GM12878 (cell line): ENCODE results near the gene HS6ST3. TPM values are rescaled to one million over a fixed set of nuclear protein-coding genes. Genes with fewer than 3 reads are reported as not detected.

ENCODE experiments used
- ATAC-seq: fragments of 200-7000 bp; cut with Tn5 transposase; 3 replicates; pipeline ENCODE4 v1.9.1; 2020; ENCODE audit warnings: mild to moderate bottlenecking, moderate library complexity
- BruUV-seq: library from RNA; stranded (reverse); fragments of 400-500 nt; replicated peaks from 2 replicates; lab custom pipeline; 2021; lab: Mats Ljungman, UMichigan
- CTCF ChIA-PET: fragments of 300-600 bp; sonication (Branson Sonifier 250); formaldehyde crosslinking; extraction: SDS; loops from one replicate; lab custom pipeline; 2021; ENCODE audit warnings: inconsistent platforms; lab: Yijun Ruan, JAX
- POLR2A ChIA-PET: fragments of 350-600 bp; formaldehyde crosslinking; extraction: SDS; loops from one replicate; lab custom pipeline; 2021; ENCODE audit warnings: inconsistent platforms; lab: Charles Lee
- RAD21 ChIA-PET: fragments of 300-600 bp; sonication (Branson Sonifier 250); formaldehyde crosslinking; loops from one replicate; lab custom pipeline; 2023; ENCODE audit warnings: antibody characterized with exemption; ENCODE audit not compliant: unreplicated experiment; lab: Charles Lee
- SMC1A ChIA-PET: fragments of 300-600 bp; sonication (Branson Sonifier 250); formaldehyde crosslinking; loops from one replicate; lab custom pipeline; 2023; ENCODE audit not compliant: unreplicated experiment, uncharacterized antibody; lab: Charles Lee
- DNase-seq: peaks from one replicate; pipeline ENCODE4 v3.0.0-alpha.2; 2011; ENCODE audit warnings: low read depth, low spot score
- FAIRE-seq: peaks from 3 replicates; lab custom pipeline; 2011; peaks lifted over from hg19 to GRCh38; lab: Jason Lieb, UNC
- H2AFZ ChIP-seq: 2 replicates; pipeline ENCODE4 v1.6.0; 2011; ENCODE audit warnings: low read depth, low read length, control low read depth; ENCODE audit not compliant: control insufficient read depth
- H3K27ac ChIP-seq: 2 replicates; pipeline ENCODE4 v1.5.1; 2011; ENCODE audit warnings: control low read depth; ENCODE audit not compliant: control insufficient read depth, insufficient read depth
- H3K27me3 ChIP-seq, 2 experiments: replicated peaks in 1 of 2; 2 replicates each; pipeline versions ENCODE4 v1.6.0 to v1.6.1; 2011; ENCODE audit warnings: low read length in 1 of 2; ENCODE audit not compliant: control insufficient read depth in 2 of 2, insufficient read depth in 2 of 2
- H3K36me3 ChIP-seq, 2 experiments: 2 replicates each; pipeline ENCODE4 v1.5.1; 2011; ENCODE audit warnings: low read length in 1 of 2; ENCODE audit not compliant: control insufficient read depth in 2 of 2, insufficient read depth in 2 of 2
- H3K4me1 ChIP-seq: 2 replicates; pipeline ENCODE4 v1.6.1; 2011; ENCODE audit warnings: mild to moderate bottlenecking, low read length, moderate library complexity, mixed read lengths; ENCODE audit not compliant: control insufficient read depth, insufficient read depth
- H3K4me2 ChIP-seq: 2 replicates; pipeline ENCODE4 v1.6.0; 2011; ENCODE audit warnings: control low read depth; ENCODE audit not compliant: control insufficient read depth, insufficient read depth
- H3K4me3 ChIP-seq: fragments of 200-600 bp; sonication (generic); 2 replicates; pipeline ENCODE4 v1.5.1; 2016
- H3K79me2 ChIP-seq: 2 replicates; pipeline ENCODE4 v1.6.0; 2011; ENCODE audit warnings: low read length; ENCODE audit not compliant: control insufficient read depth, insufficient read depth
- H3K9ac ChIP-seq: 2 replicates; pipeline ENCODE4 v1.8.0; 2011; ENCODE audit warnings: low read length, control low read depth, mixed read lengths; ENCODE audit not compliant: control insufficient read depth, insufficient read depth
- H3K9me3 ChIP-seq: replicated peaks from 3 replicates; pipeline ENCODE4 v1.5.1; 2011; ENCODE audit warnings: mild to moderate bottlenecking, low read length; ENCODE audit not compliant: control insufficient read depth, insufficient read depth
- H4K20me1 ChIP-seq: 2 replicates; pipeline ENCODE4 v1.6.0; 2011; ENCODE audit not compliant: control insufficient read depth, insufficient read depth
- ASH2L ChIP-seq: fragments of 300-600, 200-600 bp; sonication (generic); IDR thresholded peaks from 2 replicates; pipeline ENCODE4 v1.6.1; 2017; ENCODE audit warnings: low read depth, mild to moderate bottlenecking, borderline replicate concordance
- BACH1 ChIP-seq: fragments of 450-650 bp; IDR thresholded peaks from 2 replicates; pipeline ENCODE4 v1.6.1; 2017; ENCODE audit warnings: mild to moderate bottlenecking, borderline replicate concordance
- GATAD2B ChIP-seq: fragments of 450-650 bp; conservative IDR thresholded peaks from 2 replicates; pipeline ENCODE4 v1.6.1; 2017; ENCODE audit warnings: low read depth, mild to moderate bottlenecking, moderate library complexity
- HDGF ChIP-seq: fragments of 450-650 bp; IDR thresholded peaks from 2 replicates; pipeline ENCODE4 v1.6.1; 2016; ENCODE audit warnings: antibody characterized with exemption
- MEF2B ChIP-seq: fragments of 450-650 bp; IDR thresholded peaks from 2 replicates; pipeline ENCODE4 v1.6.1; 2018; ENCODE audit warnings: mild to moderate bottlenecking, moderate library complexity; ENCODE audit not compliant: partially characterized antibody, poor library complexity, severe bottlenecking
- NR2F1 ChIP-seq: fragments of 450-650 bp; conservative IDR thresholded peaks from 2 replicates; pipeline ENCODE4 v1.6.1; 2017; ENCODE audit warnings: mild to moderate bottlenecking
- PML ChIP-seq: IDR thresholded peaks from 2 replicates; pipeline ENCODE4 v1.6.1; 2012; ENCODE audit warnings: low read length, inconsistent platforms
- POLR2A ChIP-seq: IDR thresholded peaks from 2 replicates; pipeline ENCODE4 v1.6.1; 2011; ENCODE audit warnings: low read depth, mild to moderate bottlenecking, low read length
- POLR2AphosphoS5 ChIP-seq: IDR thresholded peaks from 2 replicates; pipeline ENCODE4 v1.6.1; 2011; ENCODE audit warnings: mild to moderate bottlenecking, low read length, inconsistent platforms
- RBBP5 ChIP-seq: fragments of 200-600 bp; sonication (generic); conservative IDR thresholded peaks from 2 replicates; pipeline ENCODE4 v1.6.1; 2016
- RCOR1 ChIP-seq: conservative IDR thresholded peaks from 2 replicates; pipeline ENCODE4 v1.6.1; 2012; ENCODE audit warnings: low read depth, low read length, improper control_type of control experiment
- SREBF1 ChIP-seq: IDR thresholded peaks from 2 replicates; pipeline ENCODE4 v1.6.1; 2012; ENCODE audit warnings: mild to moderate bottlenecking, low read length
- ZNF24 ChIP-seq: fragments of 450-650 bp; IDR thresholded peaks from 2 replicates; pipeline ENCODE4 v1.6.1; 2017; ENCODE audit warnings: antibody characterized with exemption, mild to moderate bottlenecking
- ZNF384 ChIP-seq: IDR thresholded peaks from 2 replicates; pipeline ENCODE4 v1.6.1; 2012; ENCODE audit warnings: low read depth, mild to moderate bottlenecking, low read length, improper control_type of control experiment, borderline replicate concordance
- ZNF622 ChIP-seq: fragments of 450-650 bp; IDR thresholded peaks from 2 replicates; pipeline ENCODE4 v1.6.1; 2017; ENCODE audit warnings: mild to moderate bottlenecking, inconsistent platforms
- WGBS: methylation state at CpG from one replicate; pipeline ENCODE4 v1.1.6; 2016; ENCODE audit warnings: low lambda C conversion rate; ENCODE audit not compliant: insufficient replicate concordance, insufficient coverage; ENCODE audit errors: missing lambda C conversion rate; 5-methylcytosine and 5-hydroxymethylcytosine counted together
- in situ Hi-C: fragments of 300-500 bp; cut with MboI; formaldehyde crosslinking; loops from 9 replicates; pipeline ENCODE4 v1.14.3; 2018; ENCODE audit warnings: mixed read lengths
- intact Hi-C: fragments of 100-400 bp; cut with micrococcal nuclease; formaldehyde crosslinking; loops from one replicate; pipeline ENCODE4 v1.14.2; 2022; ENCODE audit not compliant: unreplicated experiment
- polyA plus RNA-seq, 11 experiments: library from polyadenylated mRNA; depleted of rRNA in 4 of 11; unstranded in 6 of 11; stranded (reverse) in 5 of 11; fragments of >200 nt; fragmentation: Nextera tagmentation in 4 of 11; fragmentation: Illumina TruSeq in 1 of 11; extraction: Ambion mirVana in 4 of 11; extraction: Trizol in 1 of 11; gene quantifications; 1 replicate in 1 of 11; 2 replicates in 10 of 11; pipeline versions ENCODE4 v1.2.1 to v1.2.3, GENCODE V29; 2011 to 2016; ENCODE audit warnings: inconsistent platforms in 2 of 11, missing spikeins in 2 of 11, low read depth in 1 of 11
- total RNA-seq, 4 experiments: library from RNA; depleted of rRNA in 3 of 4; stranded (reverse); fragments of >200 nt in 3 of 4; fragmentation: Illumina TruSeq in 1 of 4; extraction: Trizol in 1 of 4; gene quantifications; 2 replicates each; pipeline versions ENCODE4 v1.2.1 to v1.2.3, GENCODE V29; 2013 to 2021
- TF ChIP-seq, protein P1 (sequence below): fragments of 450-650 bp; IDR thresholded peaks from 2 replicates; pipeline ENCODE4 v1.6.1; 2017; ENCODE audit warnings: mild to moderate bottlenecking

The HS6ST3 gene
- total and polyA plus RNA-seq, 10 of the 15 experiments (the other 5 are each of a cell fraction or from before 2014, with no cell fraction given), result under 0.01 to 2.9 TPM; not detected in 8

DNA sequence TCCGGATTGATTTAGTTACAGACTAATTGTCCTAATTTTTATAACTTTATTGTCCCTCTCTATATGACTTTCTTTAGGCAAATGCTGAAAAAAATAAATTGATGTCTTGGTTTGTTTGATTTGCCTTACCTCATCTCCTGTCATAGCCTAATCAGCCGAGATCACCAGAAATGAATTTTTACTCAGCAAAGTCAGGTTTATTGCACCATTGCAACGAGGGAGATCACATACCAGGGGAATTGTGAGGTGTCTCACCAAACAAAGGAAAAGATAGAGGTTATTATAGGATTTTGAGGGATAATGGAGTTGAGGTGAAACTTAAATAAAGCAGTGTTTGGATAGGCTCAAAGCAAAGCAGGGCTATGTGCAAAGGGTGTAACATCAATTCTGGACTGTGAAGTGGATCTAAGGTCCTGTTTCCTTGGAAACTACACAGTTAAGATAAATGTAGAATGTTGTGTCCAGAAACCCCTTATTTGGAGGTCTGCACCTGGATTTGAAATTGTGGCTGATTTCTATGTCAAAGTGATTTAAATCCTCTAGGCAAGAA lies 531.8 kb downstream of the HS6ST3 start (continued):
- no peak for TF ChIP-seq ZNF24
- TF ChIP-seq ASH2L, result no peak
- no peak for TF ChIP-seq SREBF1
- no peak for TF ChIP-seq MEF2B
- no peak for TF ChIP-seq BACH1
- no peak for TF ChIP-seq PML

DNA sequence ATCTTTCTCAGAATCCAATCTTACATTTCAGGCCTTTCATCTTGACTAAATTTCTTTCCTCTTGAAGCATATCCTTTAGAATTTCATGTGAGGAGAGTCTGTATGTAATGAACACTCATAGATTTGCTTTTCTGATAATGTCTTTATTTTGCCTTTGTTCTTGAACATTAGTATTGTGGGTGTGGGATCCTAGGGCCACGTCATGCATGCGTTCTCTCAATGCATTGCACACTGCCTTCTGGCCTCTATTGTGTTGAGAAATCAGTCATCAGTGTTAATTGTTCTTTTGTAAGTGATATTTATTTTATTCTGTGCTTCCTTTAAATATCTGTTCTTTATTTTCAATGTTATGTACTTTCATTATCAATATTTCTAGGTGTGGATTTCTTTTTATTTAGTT lies 539.4 kb downstream of the HS6ST3 start:
- Histone ChIP-seq H3K9me3 (no peaks in the 10 kb centered on the region), H3K9ac (no peak overlapping the region), H3K27me3 (no peaks in the 10 kb centered on the region), H4K20me1 (no peaks in the 10 kb centered on the region), H3K4me3 (no peak overlapping the region), H3K79me2 (no peaks in the 10 kb centered on the region), H2AFZ (no peak overlapping the region), H3K36me3 (no peaks in the 10 kb centered on the region), H3K4me2 (no peak overlapping the region), H3K4me1 (no peaks in the 10 kb centered on the region), H3K27ac (no peak overlapping the region)
- FAIRE-seq (no peak), DNase-seq (no peak), ATAC-seq (no peak)
- TF ChIP-seq RBBP5 (no peak), ZNF622 (no peak), ZNF384 (no peak), ZNF24 (no peak), GATAD2B (no peak), NR2F1 (no peak), POLR2AphosphoS5 (no peak), HDGF (no peak), RCOR1 (no peak), POLR2A (no peak)
- TF ChIP-seq, protein P1, sequence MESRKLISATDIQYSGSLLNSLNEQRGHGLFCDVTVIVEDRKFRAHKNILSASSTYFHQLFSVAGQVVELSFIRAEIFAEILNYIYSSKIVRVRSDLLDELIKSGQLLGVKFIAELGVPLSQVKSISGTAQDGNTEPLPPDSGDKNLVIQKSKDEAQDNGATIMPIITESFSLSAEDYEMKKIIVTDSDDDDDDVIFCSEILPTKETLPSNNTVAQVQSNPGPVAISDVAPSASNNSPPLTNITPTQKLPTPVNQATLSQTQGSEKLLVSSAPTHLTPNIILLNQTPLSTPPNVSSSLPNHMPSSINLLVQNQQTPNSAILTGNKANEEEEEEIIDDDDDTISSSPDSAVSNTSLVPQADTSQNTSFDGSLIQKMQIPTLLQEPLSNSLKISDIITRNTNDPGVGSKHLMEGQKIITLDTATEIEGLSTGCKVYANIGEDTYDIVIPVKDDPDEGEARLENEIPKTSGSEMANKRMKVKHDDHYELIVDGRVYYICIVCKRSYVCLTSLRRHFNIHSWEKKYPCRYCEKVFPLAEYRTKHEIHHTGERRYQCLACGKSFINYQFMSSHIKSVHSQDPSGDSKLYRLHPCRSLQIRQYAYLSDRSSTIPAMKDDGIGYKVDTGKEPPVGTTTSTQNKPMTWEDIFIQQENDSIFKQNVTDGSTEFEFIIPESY, result no peak
- ChIA-PET RAD21 (no interaction called here), SMC1A (no interaction called here), CTCF (no interaction called here), POLR2A (no interaction called here)
- in situ Hi-C loops, result no loop called here
- BruUV-seq, result no TSS peak
- intact Hi-C loops, result no loop called here
- 4% methylated on average over 2 of the region's 2 CpGs for WGBS
